CD4-positive, alpha-beta memory T cell (primary cell): Measurements from ENCODE around the gene CEPT1. TPM values are rescaled to one million over a fixed set of nuclear protein-coding genes. Genes with fewer than 3 reads are reported as not detected.
A peak's percentile ranks its signal among the peaks of the same experiment; 100 is the strongest.

Experiments used
- CTCF ChIA-PET: fragments of 350-600 bp; sonication (Branson Sonifier 250); formaldehyde crosslinking; loops from one replicate; lab custom pipeline; 2021; ENCODE audit warnings: inconsistent platforms; ENCODE audit not compliant: partially characterized antibody; lab: Charles Lee
- POLR2A ChIA-PET: fragments of 350-600 bp; sonication (Branson Sonifier 250); formaldehyde crosslinking; loops from one replicate; lab custom pipeline; 2021; ENCODE audit not compliant: partially characterized antibody; lab: Charles Lee
- DNase-seq, 5 donors: peaks; one replicate each; pipeline versions ENCODE4 v3.0.0 to v3.0.0-alpha.2; 2020 to 2022; ENCODE audit warnings: mixed read lengths in 1 of 5
- H3K27ac ChIP-seq: one replicate; pipeline ENCODE4 v1.7.0; 2013; ENCODE audit warnings: low read depth, low read length
- H3K27me3 ChIP-seq: 2 replicates; pipeline ENCODE4 v1.7.0; 2013; ENCODE audit warnings: mild to moderate bottlenecking, low read length, moderate library complexity; ENCODE audit not compliant: insufficient read depth
- H3K36me3 ChIP-seq: 2 replicates; pipeline ENCODE4 v1.7.0; 2013; ENCODE audit warnings: mild to moderate bottlenecking, low read length, moderate library complexity; ENCODE audit not compliant: insufficient read depth
- H3K4me1 ChIP-seq: 2 replicates; pipeline ENCODE4 v1.7.0; 2013; ENCODE audit warnings: mild to moderate bottlenecking, low read length, moderate library complexity; ENCODE audit not compliant: insufficient read depth
- H3K4me3 ChIP-seq, 2 donors: one replicate each; pipeline ENCODE4 v1.7.0; 2013; ENCODE audit warnings: low read length in 2 of 2, mild to moderate bottlenecking in 1 of 2
- H3K9me3 ChIP-seq, 2 donors: one replicate each; pipeline ENCODE4 v1.7.0; 2013; ENCODE audit warnings: low read length in 2 of 2, control low read depth in 1 of 2; ENCODE audit not compliant: control insufficient read depth in 1 of 2
- H3K27ac Mint-ChIP-seq, 7 donors: one replicate each; pipeline ENCODE4 v1.8.0; 2020 to 2021; ENCODE audit warnings: mixed read lengths in 7 of 7, mild to moderate bottlenecking in 6 of 7, inconsistent platforms in 3 of 7, moderate library complexity in 3 of 7
- H3K27me3 Mint-ChIP-seq, 2 donors: one replicate each; pipeline ENCODE4 v1.8.0; 2020 to 2021; ENCODE audit warnings: mixed read lengths in 2 of 2
- H3K36me3 Mint-ChIP-seq, 2 donors: one replicate each; pipeline ENCODE4 v1.8.0; 2020 to 2021; ENCODE audit warnings: mixed read lengths in 2 of 2, inconsistent platforms in 1 of 2, mild to moderate bottlenecking in 1 of 2
- H3K4me1 Mint-ChIP-seq, 4 donors: one replicate each; pipeline ENCODE4 v1.8.0; 2020 to 2021; ENCODE audit warnings: mixed read lengths in 4 of 4, mild to moderate bottlenecking in 1 of 4
- H3K4me3 Mint-ChIP-seq, 8 donors: one replicate each; pipeline ENCODE4 v1.8.0; 2020 to 2021; ENCODE audit warnings: mixed read lengths in 8 of 8, mild to moderate bottlenecking in 7 of 8, moderate library complexity in 6 of 8, inconsistent platforms in 3 of 8
- H3K9me3 Mint-ChIP-seq, 8 donors: one replicate each; pipeline ENCODE4 v1.8.0; 2020 to 2021; ENCODE audit warnings: mixed read lengths in 8 of 8, mild to moderate bottlenecking in 5 of 8, inconsistent platforms in 3 of 8, moderate library complexity in 1 of 8
- intact Hi-C: fragments of 100-400 bp; cut with micrococcal nuclease; formaldehyde crosslinking; loops from one replicate; pipeline ENCODE4 v1.15.1; 2023
- polyA plus RNA-seq, 2 donors: library from polyadenylated mRNA; unstranded; fragments of 300-500 nt; fragmentation: Illumina TruSeq; gene quantifications; one replicate each; pipeline ENCODE4 v1.2.3, GENCODE V29; 2021
- total RNA-seq, 2 experiments: library from RNA; stranded (reverse); gene quantifications; one replicate each; pipeline ENCODE4 v1.2.3, GENCODE V29; 2021

CEPT1 gene
- total and polyA plus RNA-seq, 4 experiments from 2014 or later, result 18.4 to 49.6 (median 41.2) TPM

DNA sequence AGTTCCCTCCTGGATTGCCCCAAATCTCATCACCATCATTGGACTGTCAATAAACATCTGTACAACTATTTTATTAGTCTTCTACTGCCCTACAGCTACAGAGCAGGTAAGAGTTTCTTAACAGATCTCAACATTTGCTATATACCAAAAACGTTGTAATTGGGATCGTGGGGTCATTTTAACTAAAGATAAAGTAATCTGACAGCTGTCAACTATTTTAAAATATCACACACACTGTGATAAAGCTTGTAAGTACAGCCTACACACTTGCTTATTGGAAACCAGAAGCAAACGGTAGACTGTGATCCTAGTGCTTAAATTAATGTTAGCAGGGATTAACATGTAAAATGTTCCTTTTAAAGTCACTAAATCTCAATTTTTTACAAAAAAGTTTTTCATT is 7.9 kb downstream of the CEPT1 start:
- Mint-ChIP-seq H3K27ac (peak overlapping the region in 1 of 7 donors; percentile 29), H3K4me3 (no peak overlapping the region), H3K4me1 (peaks cover 53 to 75% (median 67%) of the 10 kb centered on the region in 4 donors), H3K36me3 (peaks cover 55 to 60% of the 10 kb centered on the region in 2 donors), H3K27me3 (no peaks in the 10 kb centered on the region), H3K9me3 (peaks cover 0 to 2% (median 0%) of the 10 kb centered on the region in 8 donors)
- Histone ChIP-seq H3K36me3 (peaks cover 11% of the 10 kb centered on the region), H3K4me3 (no peak overlapping the region), H3K27me3 (no peaks in the 10 kb centered on the region), H3K4me1 (peaks cover 62% of the 10 kb centered on the region), H3K9me3 (no peaks in the 10 kb centered on the region), H3K27ac (no peak overlapping the region)
- ChIA-PET CTCF (no interaction called here), POLR2A (interaction anchor here (1.3 kb wide), 1 partner anchor 12 kb away, joined by 3 read pairs; no protein-coding TSS in a partner anchor)
- no peak for DNase-seq
- intact Hi-C loops, result no loop called here

DNA sequence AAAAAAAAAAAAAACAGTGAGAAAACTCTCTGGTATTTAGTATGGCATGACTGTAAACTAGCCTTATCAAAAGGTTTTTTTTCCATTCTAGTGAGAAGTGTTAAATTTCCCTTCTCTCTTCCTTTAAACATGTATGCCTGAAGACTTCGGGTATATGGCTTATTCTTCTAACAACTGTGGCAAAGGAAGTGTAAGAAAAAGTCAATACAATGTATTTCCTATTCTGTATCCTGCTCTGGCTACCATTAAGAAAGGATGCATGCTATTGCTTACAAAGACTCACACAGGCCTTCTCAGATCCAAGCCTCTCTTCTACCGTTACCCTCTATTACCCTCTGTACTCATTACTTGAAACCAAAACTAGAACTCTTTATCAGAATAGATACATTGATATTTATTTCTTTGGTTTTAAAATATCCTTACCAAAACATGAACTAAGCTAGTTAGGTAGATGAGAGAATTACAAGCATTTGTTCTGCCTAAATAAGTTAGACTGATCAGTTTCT is 8.4 kb downstream of the CEPT1 start:
- H3K27ac ChIP-seq, result no peak overlapping the region
- H3K27me3 ChIP-seq, result no peaks in the 10 kb centered on the region
- H3K9me3 ChIP-seq, result no peaks in the 10 kb centered on the region
- Mint-ChIP-seq H3K27me3 (no peaks in the 10 kb centered on the region), H3K4me1 (peaks cover 53 to 76% (median 67%) of the 10 kb centered on the region in 4 donors), H3K4me3 (no peak overlapping the region), H3K27ac (peak overlapping the region in 2 of 7 donors; percentile 48 to 57), H3K9me3 (no peaks in the 10 kb centered on the region), H3K36me3 (peaks cover 60 to 62% of the 10 kb centered on the region in 2 donors)
- POLR2A ChIA-PET, result interaction anchor here (1.3 kb wide), 1 partner anchor 11 kb away, joined by 3 read pairs; no protein-coding TSS in a partner anchor
- intact Hi-C loops, result no loop called here
- peaks cover 11% of the 10 kb centered on the region for H3K36me3 ChIP-seq
- peaks cover 63% of the 10 kb centered on the region for H3K4me1 ChIP-seq
- CTCF ChIA-PET, result no interaction called here
- DNase-seq, result no peak
- H3K4me3 ChIP-seq, result no peak overlapping the region

DNA sequence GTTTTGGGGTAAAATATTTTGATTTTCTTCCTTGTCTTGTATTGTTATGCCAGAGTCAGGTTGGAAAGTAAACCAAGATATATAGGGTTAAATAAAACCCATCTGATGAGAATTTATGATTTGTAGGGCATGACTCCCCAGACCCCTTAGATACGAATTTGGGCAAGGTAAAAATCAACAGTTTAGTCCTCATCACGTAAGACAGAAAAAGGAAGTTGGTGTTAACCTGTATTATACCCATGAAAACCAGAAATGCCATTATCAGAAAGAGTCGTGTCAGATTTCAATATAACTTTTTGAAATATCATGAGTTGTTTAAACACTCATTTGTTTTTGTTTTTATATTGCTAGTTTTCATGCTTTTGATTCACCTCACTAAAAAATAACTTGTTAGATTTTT is 11.8 kb downstream of the CEPT1 start:
- intact Hi-C loops, result no loop called here
- Mint-ChIP-seq H3K4me1 (peaks cover 51 to 81% (median 70%) of the 10 kb centered on the region in 4 donors), H3K9me3 (peaks cover 0 to 2% (median 0%) of the 10 kb centered on the region in 8 donors), H3K4me3 (peak overlapping the region in 6 of 8 donors; percentile 2 to 41 (median 20)), H3K36me3 (peaks cover 76 to 77% of the 10 kb centered on the region in 2 donors), H3K27me3 (no peaks in the 10 kb centered on the region), H3K27ac (peak overlapping the region in 3 of 7 donors; percentile 15 to 75 (median 53))
- H3K36me3 ChIP-seq, result peaks cover 11% of the 10 kb centered on the region
- no peak overlapping the region for H3K27ac ChIP-seq
- ChIA-PET CTCF (no interaction called here), POLR2A (interaction anchor here (1.0 kb wide), 1 partner anchor 64 kb away, joined by 3 read pairs; no protein-coding TSS in a partner anchor)
- no peak overlapping the region for H3K4me3 ChIP-seq
- H3K9me3 ChIP-seq, result no peaks in the 10 kb centered on the region
- H3K27me3 ChIP-seq, result no peaks in the 10 kb centered on the region
- peaks cover 57% of the 10 kb centered on the region for H3K4me1 ChIP-seq
- DNase-seq, result no peak

DNA sequence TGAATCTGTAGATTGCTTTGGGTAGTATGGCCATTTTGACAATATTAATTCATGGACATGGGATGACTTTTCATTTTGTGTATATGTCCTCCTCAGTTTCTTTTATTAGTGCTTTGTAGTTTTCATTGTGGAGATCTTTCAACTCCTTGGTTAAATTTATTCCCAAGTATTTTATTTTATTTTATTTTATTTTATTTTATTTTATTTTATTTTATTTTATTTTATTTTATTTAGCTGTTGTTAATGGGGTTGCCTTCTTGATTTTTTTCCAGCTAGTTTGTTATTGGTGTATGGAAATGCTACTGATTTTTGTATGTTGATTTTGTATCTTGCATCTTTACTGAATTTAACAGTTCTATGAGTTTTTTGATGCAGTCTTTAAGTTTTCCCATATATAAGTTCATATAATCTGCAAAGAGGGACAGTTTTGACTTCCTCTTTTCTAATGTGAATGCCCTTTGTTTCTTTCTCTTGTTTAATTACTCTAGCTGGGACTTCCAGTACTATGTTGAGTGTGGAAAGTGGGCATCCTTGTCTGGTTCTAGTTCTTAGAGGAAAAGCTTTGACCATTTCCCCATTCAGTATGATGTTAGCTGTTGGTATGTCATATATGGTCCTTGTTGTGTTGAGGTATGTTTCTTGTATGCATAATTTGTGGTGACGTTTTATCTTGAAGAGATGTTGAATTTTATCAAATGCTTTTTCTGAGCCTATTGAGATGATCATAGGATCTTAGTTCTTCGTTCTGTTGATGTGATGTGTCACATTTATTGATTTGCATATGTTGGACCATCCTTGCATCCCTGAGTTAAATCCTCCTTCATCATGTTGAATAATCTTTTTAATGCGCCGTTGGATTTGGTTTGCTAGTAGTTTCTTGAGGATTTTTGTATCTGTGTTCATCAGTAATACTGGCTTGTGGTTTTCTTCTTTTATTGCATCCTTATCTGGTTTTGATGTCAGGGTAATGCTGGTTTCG is 14.3 kb downstream of the CEPT1 start:
- peaks cover 6% of the 10 kb centered on the region for H3K36me3 ChIP-seq
- DNase-seq, result no peak
- ChIA-PET CTCF (interaction anchor here (0.9 kb wide), 1 partner anchor 179 kb away, joined by 3 read pairs; no protein-coding TSS in a partner anchor), POLR2A (interaction anchor here (1.0 to 1.8 kb wide), 2 partner anchors 27 to 33 kb away, joined by 3 to 4 read pairs; no protein-coding TSS in a partner anchor)
- H3K4me1 Mint-ChIP-seq, result peaks cover 48 to 65% (median 58%) of the 10 kb centered on the region in 4 donors
- H3K27ac Mint-ChIP-seq, result peak overlapping the region in 1 of 7 donors; percentile 55
- peaks cover 68 to 70% of the 10 kb centered on the region in 2 donors for H3K36me3 Mint-ChIP-seq
- H3K4me3 Mint-ChIP-seq, result peak overlapping the region in 1 of 8 donors; percentile 57
- H3K4me3 ChIP-seq, result no peak overlapping the region
- no peaks in the 10 kb centered on the region for H3K9me3 ChIP-seq
- peaks cover 38% of the 10 kb centered on the region for H3K4me1 ChIP-seq
- H3K27ac ChIP-seq, result no peak overlapping the region
- H3K9me3 Mint-ChIP-seq, result peaks cover 0 to 2% (median 0%) of the 10 kb centered on the region in 8 donors
- intact Hi-C loops, result no loop called here
- no peaks in the 10 kb centered on the region for H3K27me3 ChIP-seq
- no peaks in the 10 kb centered on the region for H3K27me3 Mint-ChIP-seq

DNA sequence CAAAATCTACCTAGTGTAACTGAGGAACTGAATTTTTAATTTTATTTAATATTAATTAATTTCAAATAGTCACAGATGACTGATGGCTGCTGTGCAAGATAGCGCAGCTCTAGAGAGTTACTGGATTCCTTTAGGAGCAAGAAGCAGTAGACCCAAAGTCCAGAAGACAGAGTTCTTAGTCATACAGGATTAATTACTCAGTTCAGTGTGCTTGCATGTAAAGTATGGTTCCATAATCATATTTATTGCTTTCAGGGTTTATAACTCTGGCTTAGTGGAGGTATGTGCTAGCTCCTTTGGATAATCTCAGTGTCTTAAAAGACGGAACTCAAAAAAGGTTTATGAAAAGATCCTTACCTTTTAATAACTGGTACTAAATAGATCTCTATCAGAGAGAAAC is 17.4 kb downstream of the CEPT1 start:
- no peak overlapping the region for H3K27ac ChIP-seq
- H3K9me3 ChIP-seq, result no peaks in the 10 kb centered on the region
- intact Hi-C loops, result no loop called here
- Mint-ChIP-seq H3K36me3 (peaks cover 56 to 68% of the 10 kb centered on the region in 2 donors), H3K4me1 (peaks cover 32 to 49% (median 40%) of the 10 kb centered on the region in 4 donors), H3K27ac (no peak overlapping the region), H3K9me3 (peaks cover 0 to 2% (median 0%) of the 10 kb centered on the region in 8 donors), H3K4me3 (no peak overlapping the region), H3K27me3 (no peaks in the 10 kb centered on the region)
- H3K4me1 ChIP-seq, result peaks cover 16% of the 10 kb centered on the region
- H3K36me3 ChIP-seq, result peaks cover 12% of the 10 kb centered on the region
- no peaks in the 10 kb centered on the region for H3K27me3 ChIP-seq
- H3K4me3 ChIP-seq, result no peak overlapping the region
- no peak for DNase-seq
- ChIA-PET CTCF (no interaction called here), POLR2A (no interaction called here)

DNA sequence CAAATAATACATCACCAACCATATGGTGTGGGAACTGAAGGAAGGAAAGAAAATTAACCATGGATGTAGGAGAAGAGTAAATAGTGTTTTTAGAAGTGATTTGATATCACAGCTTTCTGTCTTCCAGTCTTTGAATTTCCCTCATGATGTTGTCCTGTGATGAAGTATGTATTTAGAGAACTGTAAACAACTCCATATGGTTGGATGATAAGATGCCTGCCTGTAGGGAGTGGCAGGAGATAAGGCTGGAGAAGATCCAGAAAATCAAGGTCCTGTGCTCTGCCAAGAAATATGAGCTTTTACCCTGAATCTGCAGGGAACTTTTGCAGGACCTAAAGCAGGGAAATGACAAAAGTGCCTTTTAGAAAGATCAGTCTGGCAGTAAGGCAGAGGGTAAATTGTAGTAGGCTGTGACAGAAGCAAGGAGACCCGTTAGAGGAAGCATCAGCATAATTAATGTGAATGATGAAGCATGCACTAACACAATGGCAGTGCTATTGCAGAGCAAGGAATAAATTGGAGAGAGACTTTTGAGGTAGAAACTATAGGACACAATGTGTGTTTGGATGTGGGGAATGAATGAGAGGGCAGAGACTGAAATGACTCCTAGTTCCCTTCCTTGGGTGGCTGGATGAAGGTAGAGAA is 21.9 kb downstream of the CEPT1 start:
- H3K27me3 ChIP-seq, result no peaks in the 10 kb centered on the region
- peaks cover 0 to 1% (median 0%) of the 10 kb centered on the region in 8 donors for H3K9me3 Mint-ChIP-seq
- H3K27me3 Mint-ChIP-seq, result no peaks in the 10 kb centered on the region
- no peak overlapping the region for H3K27ac ChIP-seq
- peaks cover 33 to 45% of the 10 kb centered on the region in 2 donors for H3K36me3 Mint-ChIP-seq
- peak overlapping the region in 2 of 7 donors; percentile 23 to 43 for H3K27ac Mint-ChIP-seq
- ChIA-PET CTCF (interaction anchor here (1.0 kb wide), 1 partner anchor 9 kb away, joined by 3 read pairs; no protein-coding TSS in a partner anchor), POLR2A (no interaction called here)
- H3K4me1 ChIP-seq, result no peaks in the 10 kb centered on the region
- H3K9me3 ChIP-seq, result no peaks in the 10 kb centered on the region
- no peak for DNase-seq
- intact Hi-C loops, result no loop called here
- no peak overlapping the region for H3K4me3 ChIP-seq
- no peak overlapping the region for H3K4me3 Mint-ChIP-seq
- peaks cover 10 to 20% (median 15%) of the 10 kb centered on the region in 4 donors for H3K4me1 Mint-ChIP-seq
- H3K36me3 ChIP-seq, result peaks cover 20% of the 10 kb centered on the region
